Trophoblast cell (in vitro differentiated cells and primary cell): ENCODE results near the gene TRAF2.

Source experiments
- DNase-seq, 2 donors: peaks; one replicate each; pipeline ENCODE4 v3.0.0-alpha.2; 2016
- H2AFZ ChIP-seq: 2 replicates; pipeline ENCODE4 v1.6.1; 2013; ENCODE audit warnings: low read length, moderate library complexity, mild to moderate bottlenecking; ENCODE audit not compliant: insufficient read depth, poor library complexity
- H2AK5ac ChIP-seq: 2 replicates; pipeline ENCODE4 v1.6.1; 2013; ENCODE audit warnings: mild to moderate bottlenecking, low read length
- H2BK120ac ChIP-seq: 2 replicates; pipeline ENCODE4 v1.6.1; 2013; ENCODE audit warnings: low read length, mild to moderate bottlenecking, moderate library complexity; ENCODE audit not compliant: insufficient read depth, poor library complexity
- H2BK12ac ChIP-seq: 2 replicates; pipeline ENCODE4 v1.6.1; 2013; ENCODE audit warnings: mild to moderate bottlenecking, low read length, moderate library complexity
- H2BK5ac ChIP-seq: 2 replicates; pipeline ENCODE4 v1.6.1; 2013; ENCODE audit warnings: low read length, low read depth, moderate library complexity, mild to moderate bottlenecking; ENCODE audit not compliant: poor library complexity
- H3K14ac ChIP-seq: 2 replicates; pipeline ENCODE4 v1.6.1; 2013; ENCODE audit warnings: mild to moderate bottlenecking, low read length
- H3K18ac ChIP-seq: 2 replicates; pipeline ENCODE4 v1.6.1; 2013; ENCODE audit warnings: mild to moderate bottlenecking, low read length
- H3K23ac ChIP-seq: 2 replicates; pipeline ENCODE4 v1.6.1; 2013; ENCODE audit warnings: low read length
- H3K27ac ChIP-seq: 2 replicates; pipeline ENCODE4 v1.5.1; 2013; ENCODE audit warnings: low read depth, mild to moderate bottlenecking, inconsistent platforms, low read length, moderate library complexity
- H3K27me3 ChIP-seq: 2 replicates; pipeline ENCODE4 v1.6.1; 2013; ENCODE audit warnings: inconsistent platforms, mild to moderate bottlenecking, low read length, moderate library complexity; ENCODE audit not compliant: insufficient read depth
- H3K36me3 ChIP-seq, 2 experiments: 1 replicate in 1 of 2; 2 replicates in 1 of 2; pipeline ENCODE4 v1.6.1; 2013; ENCODE audit warnings: low read length in 2 of 2, mild to moderate bottlenecking in 2 of 2, moderate library complexity in 1 of 2; ENCODE audit not compliant: insufficient read depth in 2 of 2, control insufficient read depth in 1 of 2
- H3K4ac ChIP-seq: 2 replicates; pipeline ENCODE4 v1.6.1; 2013; ENCODE audit warnings: low read depth, mild to moderate bottlenecking, low read length, moderate library complexity
- H3K4me1 ChIP-seq, 2 experiments: 1 replicate in 1 of 2; 2 replicates in 1 of 2; pipeline ENCODE4 v1.6.1; 2013; ENCODE audit warnings: low read length in 2 of 2, mild to moderate bottlenecking in 2 of 2, moderate library complexity in 1 of 2; ENCODE audit not compliant: insufficient read depth in 2 of 2, control insufficient read depth in 1 of 2
- H3K4me2 ChIP-seq: 2 replicates; pipeline ENCODE4 v1.6.1; 2013; ENCODE audit warnings: inconsistent platforms, mild to moderate bottlenecking, low read length, moderate library complexity
- H3K4me3 ChIP-seq: 2 replicates; pipeline ENCODE4 v1.5.1; 2013; ENCODE audit warnings: mild to moderate bottlenecking, low read depth, low read length, inconsistent platforms
- H3K79me1 ChIP-seq: one replicate; pipeline ENCODE4 v1.6.1; 2013; ENCODE audit warnings: low read length
- H3K79me2 ChIP-seq: 2 replicates; pipeline ENCODE4 v1.6.1; 2013; ENCODE audit warnings: low read length, mild to moderate bottlenecking; ENCODE audit not compliant: control insufficient read depth, insufficient read depth, poor library complexity
- H3K9ac ChIP-seq: 2 replicates; pipeline ENCODE4 v1.6.1; 2013; ENCODE audit warnings: mild to moderate bottlenecking, low read length
- H3K9me3 ChIP-seq: 2 replicates; pipeline ENCODE4 v1.6.1; 2013; ENCODE audit warnings: low read depth, mild to moderate bottlenecking, control low read depth, inconsistent platforms, low read length; ENCODE audit not compliant: insufficient read depth
- H4K12ac ChIP-seq: 2 replicates; pipeline ENCODE4 v1.6.1; 2013; ENCODE audit warnings: low read depth, mild to moderate bottlenecking, low read length, moderate library complexity
- H4K8ac ChIP-seq: 2 replicates; pipeline ENCODE4 v1.6.1; 2013; ENCODE audit warnings: low read depth, mild to moderate bottlenecking, low read length, moderate library complexity
- H4K91ac ChIP-seq: one replicate; pipeline ENCODE4 v1.6.1; 2013; ENCODE audit warnings: low read depth, mild to moderate bottlenecking, low read length, moderate library complexity
- WGBS: extraction: QIAGEN DNeasy Blood & Tissue Kit; methylation state at CpG from one replicate; pipeline ENCODE4 v1.1.7; 2013; ENCODE audit warnings: missing lambda C conversion rate; ENCODE audit not compliant: insufficient read length, insufficient coverage; ENCODE audit errors: extremely low coverage; 5-methylcytosine and 5-hydroxymethylcytosine counted together

TRAF2 gene

GRCh38 chr9:136943291-136944211, 57.2 kb downstream of the TRAF2 start:
- H3K9me3 ChIP-seq, result peaks cover 4% of the 10 kb centered on the region
- H3K4me3 ChIP-seq, result peak overlapping the region; percentile 98
- peak overlapping the region; percentile 87 for H3K4ac ChIP-seq
- peak overlapping the region; percentile 87 for H3K18ac ChIP-seq
- peak overlapping the region; percentile 2 for H3K23ac ChIP-seq
- peak in 1 of 2 donors; percentile 40 for DNase-seq
- H2BK120ac ChIP-seq, result peak overlapping the region; percentile 62
- no CpG with 5 or more reads among the region's 61 CpGs for WGBS
- peak overlapping the region; percentile 98 for H4K91ac ChIP-seq
- H3K79me1 ChIP-seq, result peaks cover 11% of the 10 kb centered on the region
- H3K4me2 ChIP-seq, result peak overlapping the region; percentile 77
- peak overlapping the region; percentile 89 for H4K8ac ChIP-seq
- H3K36me3 ChIP-seq, result peaks cover 43 to 44% of the 10 kb centered on the region in 2 experiments
- H3K9ac ChIP-seq, result peak overlapping the region; percentile 96
- no peak overlapping the region for H2BK12ac ChIP-seq
- peak overlapping the region; percentile 90 for H2BK5ac ChIP-seq
- peak overlapping the region; percentile 80 for H3K27ac ChIP-seq
- H3K27me3 ChIP-seq, result no peaks in the 10 kb centered on the region
- peak overlapping the region; percentile 96 for H3K14ac ChIP-seq
- H4K12ac ChIP-seq, result peak overlapping the region; percentile 88
- peaks cover 8 to 11% of the 10 kb centered on the region in 2 experiments for H3K4me1 ChIP-seq
- peak overlapping the region; percentile 79 for H2AFZ ChIP-seq
- peak overlapping the region; percentile 72 for H2AK5ac ChIP-seq
- H3K79me2 ChIP-seq, result peaks cover 13% of the 10 kb centered on the region

- no CpG with 5 or more reads among the region's 45 CpGs for WGBS
- H3K27ac ChIP-seq, result peak overlapping the region; percentile 80
- H2BK12ac ChIP-seq, result no peak overlapping the region
These were observed 57.8 kb downstream of the TRAF2 start for GRCh38 chr9:136944212-136944518.

DNA sequence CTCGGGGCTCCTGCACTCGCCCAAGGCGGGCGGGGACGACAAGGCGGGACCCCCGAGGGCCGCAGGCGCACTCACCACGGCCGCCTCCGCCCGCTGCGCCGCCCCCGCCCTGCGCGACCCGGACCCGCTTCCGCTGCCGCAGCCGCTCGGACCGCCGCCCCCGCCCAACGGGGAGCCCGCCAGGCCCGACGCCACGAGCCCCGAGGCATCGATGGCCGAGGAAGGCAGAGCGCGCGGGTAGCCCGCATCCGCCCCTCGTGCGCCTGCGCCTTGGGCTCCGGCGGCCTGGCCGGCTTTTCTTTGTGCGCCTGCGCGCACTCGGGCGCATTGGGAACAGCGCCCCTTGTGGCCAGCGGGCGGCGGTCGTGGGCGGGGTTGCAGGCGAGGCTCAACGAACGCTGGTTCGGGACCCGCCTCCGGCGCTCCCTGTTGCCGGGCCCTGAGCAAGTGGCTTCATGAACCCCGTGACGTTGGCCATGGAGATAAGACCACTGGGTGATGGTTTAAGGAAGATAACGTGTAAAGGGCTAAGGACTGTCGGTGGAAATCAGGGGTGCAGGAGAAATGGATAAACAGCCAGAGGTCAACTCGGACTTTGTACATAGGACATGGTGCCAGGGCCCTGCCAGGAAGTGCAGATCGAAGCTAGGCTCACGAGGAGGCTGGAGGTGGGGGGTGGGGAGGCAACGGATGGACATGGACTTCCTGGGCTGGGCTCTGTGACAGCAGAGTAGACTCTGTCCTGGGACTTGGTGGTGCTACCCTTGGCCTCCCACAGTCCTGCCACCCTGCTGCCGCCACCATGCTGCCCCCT, 58.4 kb downstream of the TRAF2 start, which contains the start of the genes C8G and FBXW5:
Gene C8G (plus strand): TSS at position 725 of the 814 bp plus-strand sequence. CDS start 78 bp downstream, at position 803.
Gene FBXW5 (minus strand): TSS at position 220 of the 814 bp plus-strand sequence. CDS start 655 bp downstream, outside the sequence.
- Histone ChIP-seq H3K4me2 (peak within 1 kb of the TSS; percentile 77), H3K79me2 (peaks cover 13% of the 10 kb centered on the region), H3K14ac (peak within 1 kb of the TSS; percentile 96), H3K27me3 (no peaks in the 10 kb centered on the region), H3K9me3 (peaks cover 4% of the 10 kb centered on the region), H2BK12ac (peak within 1 kb of the TSS; percentile 34), H3K4me3 (peak within 1 kb of the TSS; percentile 98), H2BK120ac (peak within 1 kb of the TSS; percentile 62), H3K27ac (peak within 1 kb of the TSS; percentile 80), H4K8ac (peak within 1 kb of the TSS; percentile 89), H4K91ac (peak within 1 kb of the TSS; percentile 98), H3K9ac (peak within 1 kb of the TSS; percentile 96), H3K4ac (peak within 1 kb of the TSS; percentile 87), H3K4me1 (peaks cover 10 to 17% of the 10 kb centered on the region in 2 experiments), H3K18ac (peak within 1 kb of the TSS; percentile 87), H2AK5ac (peak within 1 kb of the TSS; percentile 78), H3K36me3 (peaks cover 37% of the 10 kb centered on the region in 2 experiments), H3K23ac (no peak within 1 kb of the TSS), H2BK5ac (peak within 1 kb of the TSS; percentile 90), H2AFZ (peak within 1 kb of the TSS; percentile 79), H3K79me1 (peaks cover 14% of the 10 kb centered on the region), H4K12ac (peak within 1 kb of the TSS; percentile 88)
- WGBS, result no CpG with 5 or more reads among the region's 74 CpGs
- peak; percentile 92 to 99 for DNase-seq

More at GRCh38 chr9:136944212-136944518, 57.8 kb downstream of the TRAF2 start:
- DNase-seq, result peak; percentile 19 to 49
- peak overlapping the region; percentile 98 for H3K4me3 ChIP-seq
- H3K4me2 ChIP-seq, result peak overlapping the region; percentile 77
- peak overlapping the region; percentile 87 for H3K18ac ChIP-seq
- H3K23ac ChIP-seq, result no peak overlapping the region
- H4K8ac ChIP-seq, result peak overlapping the region; percentile 89
- peak overlapping the region; percentile 98 for H4K91ac ChIP-seq
- no peaks in the 10 kb centered on the region for H3K27me3 ChIP-seq
- H3K4me1 ChIP-seq, result peaks cover 9 to 12% of the 10 kb centered on the region in 2 experiments
- H3K36me3 ChIP-seq, result peaks cover 42 to 43% of the 10 kb centered on the region in 2 experiments
- peak overlapping the region; percentile 88 for H4K12ac ChIP-seq
- H2AK5ac ChIP-seq, result peak overlapping the region; percentile 72
- peak overlapping the region; percentile 96 for H3K14ac ChIP-seq
- peaks cover 4% of the 10 kb centered on the region for H3K9me3 ChIP-seq
- H3K79me2 ChIP-seq, result peaks cover 13% of the 10 kb centered on the region
- H3K4ac ChIP-seq, result peak overlapping the region; percentile 87
- H3K9ac ChIP-seq, result peak overlapping the region; percentile 96
- H2BK5ac ChIP-seq, result peak overlapping the region; percentile 90
- peaks cover 11% of the 10 kb centered on the region for H3K79me1 ChIP-seq
- peak overlapping the region; percentile 62 for H2BK120ac ChIP-seq
- peak overlapping the region; percentile 79 for H2AFZ ChIP-seq
